K562 (cell line): ENCODE results near the gene HSPB7. TPM values are rescaled to one million over a fixed set of nuclear protein-coding genes. Genes with fewer than 3 reads are reported as not detected.

Experiments
- ARID3A ChIP-seq: IDR thresholded peaks from 2 replicates; pipeline ENCODE4 v1.6.1; 2012; ENCODE audit warnings: low read depth, low read length, improper control_type of control experiment, borderline replicate concordance
- REST ChIP-seq, 2 experiments: fragments of 450-650 bp; formaldehyde crosslinking in 1 of 2; IDR thresholded peaks; 2 replicates each; pipeline versions ENCODE4 v1.4.0 to v1.6.1; 2014 to 2020; ENCODE audit warnings: mild to moderate bottlenecking in 2 of 2, borderline replicate concordance in 1 of 2, low read depth in 1 of 2
- RREB1 ChIP-seq: fragments of 250-450 bp; sonication (Bioruptor Pico); IDR thresholded peaks from 2 replicates; pipeline ENCODE4 v1.4.0; 2020
- ZBTB1 ChIP-seq: sonication (generic); formaldehyde crosslinking; IDR thresholded peaks from 2 replicates; pipeline ENCODE4 v1.8.1; 2023; ENCODE audit warnings: missing genetic modification reagents, low read depth, mild to moderate bottlenecking, borderline replicate concordance
- ZNF133 ChIP-seq: fragments of 250-450 bp; sonication (Bioruptor Pico); IDR thresholded peaks from 2 replicates; pipeline ENCODE4 v1.4.0; 2020; ENCODE audit warnings: mild to moderate bottlenecking
- ZNF717 ChIP-seq: fragments of 250-450 bp; sonication (Bioruptor Pico); IDR thresholded peaks from 2 replicates; pipeline ENCODE4 v1.5.0; 2021
- ZNF780A ChIP-seq: fragments of 250-450 bp; sonication (Bioruptor Pico); IDR thresholded peaks from 2 replicates; pipeline ENCODE4 v1.5.0; 2021; ENCODE audit warnings: mild to moderate bottlenecking
- polyA plus RNA-seq, 8 experiments: library from polyadenylated mRNA; depleted of rRNA in 4 of 8; stranded (reverse) in 5 of 8; unstranded in 3 of 8; fragments of >200 nt; fragmentation: Nextera tagmentation in 2 of 8; fragmentation: Illumina TruSeq in 1 of 8; extraction: Ambion mirVana in 2 of 8; extraction: Trizol in 1 of 8; gene quantifications; 2 replicates each; pipeline versions ENCODE4 v1.2.1 to v1.2.3, GENCODE V29; 2011 to 2014; ENCODE audit warnings: inconsistent platforms in 1 of 8, missing spikeins in 1 of 8
- total RNA-seq, 7 experiments: library from RNA; depleted of rRNA in 6 of 7; stranded (reverse); fragments of >200 nt in 6 of 7; fragmentation: Illumina TruSeq in 2 of 7; extraction: Trizol in 2 of 7; gene quantifications; 2 replicates each; pipeline versions ENCODE4 v1.2.1 to v1.2.3, GENCODE V29; 2011 to 2021; ENCODE audit warnings: low replicate concordance in 1 of 7
- TF ChIP-seq, protein P1 (sequence below): fragments of 200-800 bp; sonication (Bioruptor generic); IDR thresholded peaks from 2 replicates; pipeline ENCODE4 v1.6.1; 2017; ENCODE audit warnings: missing genetic modification characterization, missing compliant biosample characterization

HSPB7 gene
- total and polyA plus RNA-seq, 9 of the 15 experiments (the other 6 are each of a cell fraction or from before 2014, with no cell fraction given) = 0.05 to 0.19 (median 0.07) TPM; not detected in 6

GRCh38 chr1:15975805-15976680 is 41.8 kb downstream of the HSPB7 start, which contains the start of gene ZBTB17 (continued):
- TF ChIP-seq REST (IDR thresholded peaks at IDR 0.05; ENCODE audit: borderline replicate concordance) = no peak
- peak; percentile 72; the same call in 1 of the 2 replicates for TF ChIP-seq REST (CRISPR knock-in tag; IDR thresholded peaks at IDR 0.05; ENCODE audit: low read depth)
- no peak for TF ChIP-seq ARID3A
- no peak for TF ChIP-seq ZNF133 (CRISPR knock-in tag)
- TF ChIP-seq ZNF780A (CRISPR knock-in tag) = no peak
- no peak for TF ChIP-seq ZBTB1 (CRISPR knock-in tag)
- TF ChIP-seq ZNF717 (CRISPR knock-in tag) = no peak
- TF ChIP-seq, protein P1, sequence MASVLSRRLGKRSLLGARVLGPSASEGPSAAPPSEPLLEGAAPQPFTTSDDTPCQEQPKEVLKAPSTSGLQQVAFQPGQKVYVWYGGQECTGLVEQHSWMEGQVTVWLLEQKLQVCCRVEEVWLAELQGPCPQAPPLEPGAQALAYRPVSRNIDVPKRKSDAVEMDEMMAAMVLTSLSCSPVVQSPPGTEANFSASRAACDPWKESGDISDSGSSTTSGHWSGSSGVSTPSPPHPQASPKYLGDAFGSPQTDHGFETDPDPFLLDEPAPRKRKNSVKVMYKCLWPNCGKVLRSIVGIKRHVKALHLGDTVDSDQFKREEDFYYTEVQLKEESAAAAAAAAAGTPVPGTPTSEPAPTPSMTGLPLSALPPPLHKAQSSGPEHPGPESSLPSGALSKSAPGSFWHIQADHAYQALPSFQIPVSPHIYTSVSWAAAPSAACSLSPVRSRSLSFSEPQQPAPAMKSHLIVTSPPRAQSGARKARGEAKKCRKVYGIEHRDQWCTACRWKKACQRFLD (CRISPR knock-in tag) = no peak
- TF ChIP-seq RREB1 = no peak
